ENCODE results near the gene TMEM101.

TMEM101 gene

DNA sequence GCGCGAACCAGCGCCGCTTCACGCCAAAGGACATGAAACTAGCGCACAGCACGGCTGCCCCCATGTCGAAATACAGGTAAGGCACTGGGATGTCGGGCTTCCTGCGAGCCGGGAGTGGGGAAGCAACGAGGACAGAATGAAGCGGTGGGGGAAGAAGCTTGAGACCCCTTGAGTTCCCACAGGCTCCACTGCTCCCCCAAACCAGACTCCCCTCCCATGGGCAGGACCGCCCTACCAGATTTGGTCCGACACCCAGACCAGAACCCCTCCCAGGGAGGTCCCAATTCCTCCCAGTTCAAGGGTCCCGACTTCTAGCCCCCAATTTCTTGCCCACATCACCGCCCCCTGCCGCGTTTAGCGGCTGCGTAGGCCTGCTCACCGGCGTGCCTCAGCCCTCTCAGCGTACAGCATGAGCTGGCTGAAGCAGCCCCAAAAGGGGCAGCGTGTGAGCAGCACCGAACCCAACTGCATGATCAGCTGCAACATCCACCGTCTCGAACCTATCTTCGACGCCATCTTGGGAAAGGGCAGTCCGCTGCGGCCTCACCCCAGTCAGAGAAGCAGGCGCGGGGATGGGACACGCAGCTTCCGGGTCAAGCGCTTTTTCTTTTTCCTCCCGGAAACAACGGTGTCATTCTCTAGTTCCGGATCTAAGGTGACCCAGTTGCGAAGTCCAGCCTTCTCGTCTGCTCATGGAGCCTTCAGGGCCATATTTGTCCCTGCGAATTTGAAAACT is at the start of gene TMEM101:
TMEM101 (minus strand) TSS at position 527 of the 736 bp plus-strand sequence; CDS start at position 516, 11 bp downstream.
- in situ Hi-C loops (cut with HindIII; ENCODE audit: low sequenced_read_pairs): no loop called here
- TF ChIP-seq, protein P1, sequence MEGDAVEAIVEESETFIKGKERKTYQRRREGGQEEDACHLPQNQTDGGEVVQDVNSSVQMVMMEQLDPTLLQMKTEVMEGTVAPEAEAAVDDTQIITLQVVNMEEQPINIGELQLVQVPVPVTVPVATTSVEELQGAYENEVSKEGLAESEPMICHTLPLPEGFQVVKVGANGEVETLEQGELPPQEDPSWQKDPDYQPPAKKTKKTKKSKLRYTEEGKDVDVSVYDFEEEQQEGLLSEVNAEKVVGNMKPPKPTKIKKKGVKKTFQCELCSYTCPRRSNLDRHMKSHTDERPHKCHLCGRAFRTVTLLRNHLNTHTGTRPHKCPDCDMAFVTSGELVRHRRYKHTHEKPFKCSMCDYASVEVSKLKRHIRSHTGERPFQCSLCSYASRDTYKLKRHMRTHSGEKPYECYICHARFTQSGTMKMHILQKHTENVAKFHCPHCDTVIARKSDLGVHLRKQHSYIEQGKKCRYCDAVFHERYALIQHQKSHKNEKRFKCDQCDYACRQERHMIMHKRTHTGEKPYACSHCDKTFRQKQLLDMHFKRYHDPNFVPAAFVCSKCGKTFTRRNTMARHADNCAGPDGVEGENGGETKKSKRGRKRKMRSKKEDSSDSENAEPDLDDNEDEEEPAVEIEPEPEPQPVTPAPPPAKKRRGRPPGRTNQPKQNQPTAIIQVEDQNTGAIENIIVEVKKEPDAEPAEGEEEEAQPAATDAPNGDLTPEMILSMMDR (IDR thresholded peaks at IDR 0.05; ENCODE audit: low read depth, low read length): no peak
- peak within 1 kb of the TSS; percentile 79 for H3K4me3 ChIP-seq (ENCODE audit: low read depth, low read length)
- peak; percentile 93 for DNase-seq (ENCODE audit: low read depth, low spot score)

DNA sequence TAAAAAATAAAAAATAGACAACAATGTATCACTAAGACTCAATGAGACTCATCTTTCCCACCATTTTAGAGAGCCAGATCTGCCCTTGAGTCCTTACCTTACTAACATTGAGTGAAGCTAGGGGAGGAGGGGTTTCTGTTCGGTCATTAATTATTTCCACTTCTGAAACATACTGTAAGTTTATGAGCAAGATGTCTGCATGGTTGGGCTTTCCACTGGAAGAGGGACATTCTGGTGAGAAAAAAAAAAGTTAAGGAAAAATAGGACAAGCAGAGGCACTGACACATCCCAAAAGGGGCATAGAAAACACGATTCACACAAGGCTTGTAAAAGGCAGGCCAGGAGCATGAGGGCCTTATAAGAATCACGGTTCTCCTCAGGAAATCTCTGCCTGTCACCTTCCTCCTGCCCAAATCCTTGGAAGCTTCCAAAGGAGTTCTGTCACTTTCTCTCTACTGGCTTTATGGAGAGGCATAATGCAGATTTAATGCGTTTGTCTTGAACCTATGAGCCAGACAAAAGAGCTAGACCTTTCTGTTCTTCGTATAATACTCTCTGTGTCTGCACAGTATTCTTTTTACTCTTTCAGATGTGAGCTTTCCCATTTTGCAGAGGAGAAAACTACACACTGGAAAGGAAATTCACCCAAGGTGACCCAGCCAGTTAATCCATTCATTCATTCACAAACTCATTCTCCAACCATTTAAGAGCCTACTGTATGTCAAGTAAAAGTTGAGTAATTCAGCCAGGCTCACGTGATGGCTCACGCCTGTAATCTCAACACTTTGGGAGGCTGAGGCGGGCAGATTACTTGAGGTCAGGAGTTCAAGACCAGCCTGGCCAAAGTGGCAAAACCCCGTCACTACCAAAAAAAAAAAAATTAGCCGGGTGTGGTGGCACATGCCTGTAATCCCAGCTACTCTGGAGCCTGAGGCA is 49.2 kb upstream of the TMEM101 start:
- H3K4me3 ChIP-seq (ENCODE audit: low read depth, low read length): no peak overlapping the region
- in situ Hi-C loops (cut with HindIII; ENCODE audit: low sequenced_read_pairs): no loop called here

DNA sequence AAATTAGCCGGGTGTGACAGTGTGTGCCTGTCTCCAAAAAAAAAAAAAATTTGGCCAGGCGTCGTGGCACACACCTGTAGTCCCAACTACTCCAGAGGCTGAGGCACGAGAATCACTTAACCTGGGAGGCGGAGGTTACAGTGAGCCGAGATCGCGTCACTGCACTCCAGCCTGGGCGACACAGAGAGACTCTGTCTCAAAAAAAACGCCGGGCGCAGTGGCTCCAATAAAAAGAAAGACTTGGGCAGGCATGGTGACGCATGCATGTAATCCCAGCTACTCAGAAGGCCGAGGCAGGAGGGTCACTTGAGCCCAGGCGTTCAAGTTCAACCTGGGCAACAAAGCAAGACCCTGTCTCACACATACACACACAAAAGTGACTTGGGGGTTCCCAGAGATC is 48.1 kb upstream of the TMEM101 start:
- H3K4me3 ChIP-seq (ENCODE audit: low read depth, low read length): no peak overlapping the region
- no peak for DNase-seq (ENCODE audit: low read depth, low spot score)
- TF ChIP-seq, protein P1 (IDR thresholded peaks at IDR 0.05; ENCODE audit: low read depth, low read length): no peak
- in situ Hi-C loops (cut with HindIII; ENCODE audit: low sequenced_read_pairs): no loop called here

More for the DNA sequence above, 49.2 kb upstream of the TMEM101 start:
- DNase-seq (ENCODE audit: low read depth, low spot score): no peak
- TF ChIP-seq, protein P1 (IDR thresholded peaks at IDR 0.05; ENCODE audit: low read depth, low read length): no peak

DNA sequence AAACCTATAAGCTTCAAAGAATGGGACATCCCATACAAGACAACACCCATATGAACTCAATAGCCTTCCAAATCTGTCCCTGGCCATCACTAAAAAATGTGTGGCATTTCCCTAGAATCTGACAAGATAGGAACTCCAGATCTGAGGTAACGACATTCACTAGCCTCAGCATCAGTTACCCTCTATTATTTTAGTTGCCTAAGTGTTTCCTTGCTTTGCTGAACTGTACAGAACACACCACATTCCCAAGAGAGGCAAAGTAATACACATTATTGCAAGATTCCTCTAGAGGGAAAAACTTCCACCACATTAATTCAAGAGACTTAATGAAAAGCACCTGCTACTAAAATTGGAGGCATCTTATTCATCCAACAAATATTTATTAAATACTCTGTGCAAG is 46.7 kb upstream of the TMEM101 start:
- in situ Hi-C loops (cut with HindIII; ENCODE audit: low sequenced_read_pairs): no loop called here
- no peak overlapping the region for H3K4me3 ChIP-seq (ENCODE audit: low read depth, low read length)
- no peak for DNase-seq (ENCODE audit: low read depth, low spot score)
- TF ChIP-seq, protein P1 (IDR thresholded peaks at IDR 0.05; ENCODE audit: low read depth, low read length): no peak

DNA sequence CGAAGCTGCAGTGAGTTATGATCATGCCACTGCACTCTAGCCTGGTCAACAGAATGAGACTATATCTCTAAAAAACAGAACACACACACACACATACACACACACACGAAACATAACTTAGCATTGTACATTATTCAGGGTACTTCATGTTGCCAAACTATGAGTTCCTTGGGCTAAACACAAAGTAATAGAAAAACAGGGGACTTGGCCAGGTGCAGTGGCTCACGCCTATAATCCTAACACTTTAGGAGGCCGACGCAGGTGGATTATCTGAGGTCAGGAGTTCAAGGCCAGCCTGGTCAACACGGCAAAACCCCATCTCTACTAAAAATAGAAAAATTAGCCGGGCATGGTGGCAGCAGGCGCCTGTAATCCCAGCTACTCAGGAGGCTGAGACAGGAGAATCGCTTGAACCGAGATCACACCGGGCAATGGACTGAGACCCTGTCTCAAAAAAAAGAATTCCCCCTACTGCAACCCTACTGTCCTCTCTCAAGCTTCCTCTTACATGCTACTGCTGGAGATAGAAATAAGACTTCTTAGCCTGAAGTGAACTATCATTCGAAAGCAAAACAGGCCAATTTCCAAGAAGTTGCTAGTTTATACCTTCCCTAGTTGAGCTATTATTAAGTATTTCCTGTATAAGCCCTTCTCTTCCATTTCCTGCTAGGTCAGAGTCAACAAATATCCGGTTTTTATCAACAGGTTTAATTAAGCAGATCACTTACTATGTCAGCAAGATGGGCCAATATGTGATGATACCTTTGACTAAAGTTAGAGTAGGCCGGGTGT is 44.5 kb upstream of the TMEM101 start:
- no peak overlapping the region for H3K4me3 ChIP-seq (ENCODE audit: low read depth, low read length)
- in situ Hi-C loops (cut with HindIII; ENCODE audit: low sequenced_read_pairs): no loop called here
- DNase-seq (ENCODE audit: low read depth, low spot score): no peak
- TF ChIP-seq, protein P1 (IDR thresholded peaks at IDR 0.05; ENCODE audit: low read depth, low read length): no peak
